Endothelial cell of umbilical vein (primary cell): ENCODE results near the gene HOXD12. TPM values are rescaled to one million over a fixed set of nuclear protein-coding genes. Genes with fewer than 3 reads are reported as not detected.

Experiments used
- BruUV-seq: library from RNA; stranded (reverse); fragments of 400-500 nt; replicated peaks from 2 replicates; lab custom pipeline; 2021; lab: Mats Ljungman, UMichigan
- CTCF ChIA-PET: fragments of 300-600, 350-600 bp; sonication (Branson Sonifier 250); formaldehyde crosslinking; loops from one replicate; lab custom pipeline; 2021; ENCODE audit warnings: antibody characterized with exemption, inconsistent platforms; lab: Charles Lee
- POLR2A ChIA-PET: fragments of 300-600, 350-600 bp; sonication (Branson Sonifier 250); formaldehyde crosslinking; loops from one replicate; lab custom pipeline; 2021; ENCODE audit warnings: antibody characterized with exemption, inconsistent platforms; lab: Charles Lee
- DNase-seq: peaks from one replicate; pipeline ENCODE4 v3.0.0-alpha.2; 2011; ENCODE audit warnings: low read depth, low spot score
- FAIRE-seq: peaks from 2 replicates; lab custom pipeline; 2011; peaks lifted over from hg19 to GRCh38; lab: Jason Lieb, UNC
- H2AFZ ChIP-seq: 2 replicates; pipeline ENCODE4 v1.6.0; 2012; ENCODE audit warnings: low read depth, low read length, control low read depth, inconsistent platforms
- H3K27ac ChIP-seq: 2 replicates; pipeline ENCODE4 v1.5.1; 2011; ENCODE audit warnings: low read depth, mild to moderate bottlenecking, control low read depth, low read length, moderate library complexity; ENCODE audit not compliant: insufficient read depth
- H3K27me3 ChIP-seq, 2 experiments: 2 replicates each; pipeline versions ENCODE4 v1.6.0 to v1.6.1; 2011; ENCODE audit warnings: low read length in 2 of 2, mixed read lengths in 1 of 2; ENCODE audit not compliant: control insufficient read depth in 2 of 2, insufficient read depth in 2 of 2
- H3K36me3 ChIP-seq, 2 experiments: 2 replicates in 1 of 2; 3 replicates in 1 of 2; pipeline ENCODE4 v1.5.1; 2011; ENCODE audit warnings: low read length in 2 of 2, mild to moderate bottlenecking in 1 of 2, moderate library complexity in 1 of 2; ENCODE audit not compliant: control insufficient read depth in 2 of 2, insufficient read depth in 2 of 2; ENCODE audit errors: extremely low read depth in 1 of 2
- H3K4me1 ChIP-seq: 3 replicates; pipeline ENCODE4 v1.5.1; 2011; ENCODE audit warnings: mild to moderate bottlenecking, low read length; ENCODE audit not compliant: control insufficient read depth, insufficient read depth; ENCODE audit errors: extremely low read depth
- H3K4me2 ChIP-seq: 2 replicates; pipeline ENCODE4 v1.6.1; 2011; ENCODE audit warnings: low read length, control low read depth, mixed read lengths; ENCODE audit not compliant: insufficient read depth
- H3K4me3 ChIP-seq, 3 experiments: fragments of 200-600 bp in 1 of 3; sonication (generic), shearing (Covaris generic) in 1 of 3; replicated peaks in 1 of 3; 2 replicates each; pipeline ENCODE4 v1.5.1; 2011 to 2016; ENCODE audit warnings: control low read depth in 3 of 3, low read length in 3 of 3, mild to moderate bottlenecking in 2 of 3, inconsistent platforms in 1 of 3, low read depth in 1 of 3, moderate library complexity in 1 of 3; ENCODE audit not compliant: insufficient read depth in 1 of 3
- H3K79me2 ChIP-seq: 2 replicates; pipeline ENCODE4 v1.6.0; 2012; ENCODE audit warnings: low read length, inconsistent platforms; ENCODE audit not compliant: control insufficient read depth, insufficient read depth
- H3K9ac ChIP-seq: replicated peaks from 2 replicates; pipeline ENCODE3; 2011; ENCODE audit warnings: low read length, control low read depth; ENCODE audit not compliant: insufficient read depth; ENCODE audit errors: extremely low read depth
- H3K9me1 ChIP-seq: replicated peaks from 3 replicates; pipeline ENCODE4 v1.6.0; 2011; ENCODE audit warnings: mild to moderate bottlenecking, low read length; ENCODE audit not compliant: control insufficient read depth, insufficient read depth; ENCODE audit errors: extremely low read depth
- H3K9me3 ChIP-seq: replicated peaks from 2 replicates; pipeline ENCODE4 v1.5.1; 2012; ENCODE audit warnings: low read length, inconsistent platforms; ENCODE audit not compliant: control insufficient read depth, insufficient read depth
- H4K20me1 ChIP-seq: replicated peaks from 2 replicates; pipeline ENCODE3; 2011; ENCODE audit warnings: mild to moderate bottlenecking, low read length; ENCODE audit not compliant: control insufficient read depth, insufficient read depth; ENCODE audit errors: extremely low read depth
- CTCF ChIP-seq, 2 donors: IDR thresholded peaks; 1 replicate in 1 of 2; 2 replicates in 1 of 2; pipeline ENCODE4 v1.5.1; 2011; ENCODE audit warnings: low read length in 2 of 2, mild to moderate bottlenecking in 2 of 2, moderate library complexity in 2 of 2, control low read depth in 1 of 2, inconsistent platforms in 1 of 2, low read depth in 1 of 2; ENCODE audit not compliant: insufficient read depth in 1 of 2; ENCODE audit errors: extremely low read depth in 1 of 2
- EZH2 ChIP-seq: IDR thresholded peaks from 2 replicates; pipeline ENCODE4 v1.6.1; 2012; ENCODE audit warnings: borderline replicate concordance, low read depth, mild to moderate bottlenecking, moderate library complexity, low read length, inconsistent platforms; ENCODE audit not compliant: severe bottlenecking
- FOS ChIP-seq: IDR thresholded peaks from 2 replicates; pipeline ENCODE4 v1.6.1; 2011; ENCODE audit warnings: mild to moderate bottlenecking, low read length, moderate library complexity, borderline replicate concordance; ENCODE audit not compliant: insufficient read depth
- dilution Hi-C: fragments of 300-500 bp; cut with MboI; formaldehyde crosslinking; loops from one replicate; pipeline ENCODE4 v1.15.0; 2019; ENCODE audit warnings: low sequenced_read_pairs; ENCODE audit not compliant: extremely low pct_ligation_motif_present
- intact Hi-C: fragments of 100-400 bp; cut with micrococcal nuclease; formaldehyde crosslinking; loops from one replicate; pipeline ENCODE4 v1.10.0; 2022
- polyA plus RNA-seq, 4 experiments: library from polyadenylated mRNA; depleted of rRNA in 3 of 4; stranded (reverse) in 3 of 4; unstranded in 1 of 4; fragments of >200 nt; gene quantifications; 2 replicates each; pipeline versions ENCODE4 v1.2.1 to v1.2.3, GENCODE V29; 2011 to 2012; ENCODE audit warnings: missing spikeins in 1 of 4
- total RNA-seq: library from RNA; stranded (reverse); gene quantifications from 2 replicates; pipeline ENCODE4 v1.2.3, GENCODE V29; 2021

The HOXD12 gene
- total and polyA plus RNA-seq, 2 donors (not counting 3 experiments of a cell fraction or from before 2014, with no cell fraction given): not detected

GRCh38 chr2:176117162-176117822, 17.7 kb downstream of the HOXD12 start:
- FAIRE-seq (no peak), DNase-seq (no peak)
- TF ChIP-seq FOS (no peak), EZH2 (peak; percentile 87)
- Histone ChIP-seq H3K4me3 (no peak overlapping the region), H3K9me1 (no peaks in the 10 kb centered on the region), H3K4me1 (peaks cover 9% of the 10 kb centered on the region), H3K9me3 (no peaks in the 10 kb centered on the region), H3K27ac (no peak overlapping the region), H3K36me3 (no peaks in the 10 kb centered on the region), H4K20me1 (no peaks in the 10 kb centered on the region), H3K27me3 (peaks cover 80 to 98% of the 10 kb centered on the region in 2 experiments), H3K79me2 (no peaks in the 10 kb centered on the region), H3K9ac (no peak overlapping the region), H3K4me2 (no peak overlapping the region), H2AFZ (no peak overlapping the region)
- dilution Hi-C loops: no loop called here
- POLR2A ChIA-PET: interaction anchor here (0.5 kb wide), 1 partner anchor 231 kb away, joined by 3 read pairs; no protein-coding TSS in a partner anchor
- intact Hi-C loops: no loop called here
- BruUV-seq: no TSS peak
- CTCF ChIA-PET: interaction anchor here (1.0 to 2.2 kb wide), 11 partner anchors 10 to 1031 kb away, joined by 4 to 16 read pairs (median 5); no protein-coding TSS in a partner anchor

- Histone ChIP-seq H3K4me3 (no peak overlapping the region), H3K4me2 (no peak overlapping the region), H2AFZ (no peak overlapping the region), H4K20me1 (no peaks in the 10 kb centered on the region), H3K27me3 (peaks cover 74 to 91% of the 10 kb centered on the region in 2 experiments), H3K79me2 (no peaks in the 10 kb centered on the region), H3K27ac (no peak overlapping the region), H3K9ac (no peak overlapping the region), H3K9me3 (no peaks in the 10 kb centered on the region), H3K4me1 (peaks cover 11% of the 10 kb centered on the region), H3K36me3 (no peaks in the 10 kb centered on the region), H3K9me1 (no peaks in the 10 kb centered on the region)
- DNase-seq (no peak), FAIRE-seq (no peak)
- no peak for TF ChIP-seq CTCF (IDR thresholded peaks at IDR 0.05; ENCODE audit: extremely low read depth in 1 of 2, insufficient read depth in 1 of 2, low read depth in 1 of 2, low read length in 2 of 2)
- peak; percentile 84 for TF ChIP-seq EZH2
- POLR2A ChIA-PET: interaction anchor here (0.5 kb wide), 1 partner anchor 230 kb away, joined by 3 read pairs; no protein-coding TSS in a partner anchor
- no TSS peak for BruUV-seq
- CTCF ChIA-PET: interaction anchor here (1.0 to 2.2 kb wide), 11 partner anchors 9 to 1031 kb away, joined by 4 to 16 read pairs (median 5); no protein-coding TSS in a partner anchor
- dilution Hi-C loops: no loop called here
- intact Hi-C loops: no loop called here
Measured at GRCh38 chr2:176117823-176118371, 18.3 kb downstream of the HOXD12 start.
